A549 (cell line): ENCODE data around the gene SFI1.

Source experiments
- CTCF ChIP-seq: fragments of >200 bp; sonication (Bioruptor Twin); formaldehyde crosslinking; IDR thresholded peaks from 3 replicates; pipeline ENCODE4 v1.5.1; 2016
- EP300 ChIP-seq, 2 experiments: fragments of >200 bp; sonication (Bioruptor Twin); formaldehyde crosslinking; IDR thresholded peaks; 2 replicates in 1 of 2; 3 replicates in 1 of 2; pipeline ENCODE4 v1.6.1; 2016 to 2017
- POLR2A ChIP-seq: IDR thresholded peaks from 2 replicates; pipeline ENCODE4 v1.6.1; 2012; ENCODE audit warnings: mild to moderate bottlenecking, low read length

GRCh38 chr22:31583861-31584485 is 87.6 kb downstream of the SFI1 start:
- no peak for TF ChIP-seq EP300 (IDR thresholded peaks at IDR 0.05)
- TF ChIP-seq CTCF: no peak
- TF ChIP-seq POLR2A: no peak
